ENCODE measurements around the gene NLRP14. TPM values are rescaled to one million over a fixed set of nuclear protein-coding genes. Genes with fewer than 3 reads are reported as not detected.

Gene NLRP14
- total RNA-seq, 4 donors from 2014 or later = not detected

- intact Hi-C loops (cut with DNase I; ENCODE audit: low total_unique reads) (no loop called here), in situ Hi-C loops (cut with MboI; ENCODE audit: low sequenced_read_pairs in 4 of 4) (loop anchor here in 2 of 4 donors (10.0 to 25.0 kb wide), 2 partner anchors 598 to 605 kb away; no protein-coding TSS in a partner anchor)
- Histone ChIP-seq H3K27ac (no peak overlapping the region), H3K4me1 (no peaks in the 10 kb centered on the region), H3K9me3 (no peaks in the 10 kb centered on the region), H3K36me3 (no peaks in the 10 kb centered on the region), H3K27me3 (no peaks in the 10 kb centered on the region), H3K4me3 (no peak overlapping the region)
- ATAC-seq (no peak), DNase-seq (no peak)
- TF ChIP-seq POLR2A (IDR thresholded peaks at IDR 0.05) = no peak
- no peak for TF ChIP-seq CTCF (IDR thresholded peaks at IDR 0.05 in 4 of 5, conservative IDR thresholded peaks at IDR 0.05 in 1 of 5)
These were observed 69.3 kb downstream of the NLRP14 start for GRCh38 chr11:7089328-7090251.

- no peaks in the 10 kb centered on the region for H3K9me3 ChIP-seq
- intact Hi-C loops (cut with DNase I; ENCODE audit: low total_unique reads) (loop anchor here (5.0 kb wide), 2 partner anchors 344 to 994 kb away; no protein-coding TSS in a partner anchor), in situ Hi-C loops (cut with MboI; ENCODE audit: low sequenced_read_pairs in 4 of 4) (loop anchor here in 2 of 4 donors (10.0 to 25.0 kb wide), 2 partner anchors 589 to 596 kb away; no protein-coding TSS in a partner anchor)
- H3K4me3 ChIP-seq = no peak overlapping the region
- H3K27me3 ChIP-seq = no peaks in the 10 kb centered on the region
- ATAC-seq (no peak), DNase-seq (no peak)
- no peak for TF ChIP-seq POLR2A (IDR thresholded peaks at IDR 0.05)
- peak; percentile 15 to 59 (median 51) for TF ChIP-seq CTCF (IDR thresholded peaks at IDR 0.05 in 4 of 5, conservative IDR thresholded peaks at IDR 0.05 in 1 of 5)
- no peaks in the 10 kb centered on the region for H3K36me3 ChIP-seq
- H3K4me1 ChIP-seq = no peaks in the 10 kb centered on the region
- no peak overlapping the region for H3K27ac ChIP-seq
These were observed 78.1 kb downstream of the NLRP14 start for GRCh38 chr11:7098235-7098832.

GRCh38 chr11:7115780-7116179 lies 95.5 kb downstream of the NLRP14 start:
- DNase-seq (no peak), ATAC-seq (no peak)
- Histone ChIP-seq H3K4me1 (no peaks in the 10 kb centered on the region), H3K27ac (no peak overlapping the region), H3K27me3 (no peaks in the 10 kb centered on the region), H3K9me3 (no peaks in the 10 kb centered on the region), H3K4me3 (no peak overlapping the region), H3K36me3 (no peaks in the 10 kb centered on the region)
- intact Hi-C loops (cut with DNase I; ENCODE audit: low total_unique reads) = no loop called here
- TF ChIP-seq POLR2A (IDR thresholded peaks at IDR 0.05) (no peak), CTCF (IDR thresholded peaks at IDR 0.05 in 4 of 5, conservative IDR thresholded peaks at IDR 0.05 in 1 of 5) (no peak)
- in situ Hi-C loops (cut with MboI; ENCODE audit: low sequenced_read_pairs in 4 of 4) = loop anchor here in 3 of 4 donors (25.0 kb wide), 2 partner anchors 322 to 572 kb away; no protein-coding TSS in a partner anchor

GRCh38 chr11:7116370-7116769 lies 96.1 kb downstream of the NLRP14 start:
- Histone ChIP-seq H3K36me3 (no peaks in the 10 kb centered on the region), H3K9me3 (no peaks in the 10 kb centered on the region), H3K27me3 (no peaks in the 10 kb centered on the region), H3K4me3 (no peak overlapping the region), H3K4me1 (no peaks in the 10 kb centered on the region), H3K27ac (no peak overlapping the region)
- ATAC-seq = no peak
- in situ Hi-C loops (cut with MboI; ENCODE audit: low sequenced_read_pairs in 4 of 4) (loop anchor here in 3 of 4 donors (25.0 kb wide), 2 partner anchors 321 to 571 kb away; no protein-coding TSS in a partner anchor), intact Hi-C loops (cut with DNase I; ENCODE audit: low total_unique reads) (no loop called here)
- no peak for TF ChIP-seq POLR2A (IDR thresholded peaks at IDR 0.05)
- TF ChIP-seq CTCF (IDR thresholded peaks at IDR 0.05 in 4 of 5, conservative IDR thresholded peaks at IDR 0.05 in 1 of 5) = no peak
- DNase-seq = no peak

Other genes with a start within 250 kb of the NLRP14 start
- gene OR2AG2, start 248.5 kb upstream of the NLRP14 start, total RNA-seq = not detected
- not detected for gene OR2AG1, start 237.5 kb upstream of the NLRP14 start, total RNA-seq
- under 1 TPM in 1 of 4 donors, not detected in 3; 0.20 TPM for gene OR6A2, start 220.8 kb upstream of the NLRP14 start, total RNA-seq
- not detected for gene OR10A5, start 174.8 kb upstream of the NLRP14 start, total RNA-seq
- not detected for gene OR10A2, start 157.4 kb upstream of the NLRP14 start, total RNA-seq
- gene OR10A4, start 143.9 kb upstream of the NLRP14 start, total RNA-seq = not detected
- not detected for gene OR2D2, start 128.0 kb upstream of the NLRP14 start, total RNA-seq
- gene OR2D3, start 99.5 kb upstream of the NLRP14 start, total RNA-seq = not detected
- gene ZNF215, start 94.1 kb upstream of the NLRP14 start, total RNA-seq = under 1 TPM in 3 of 4 donors, not detected in 1; 0.36 to 0.44 (median 0.39) TPM
- gene ZNF214, start 133 bp upstream of the NLRP14 start, total RNA-seq = 1 to 10 TPM in 2 of 4 donors, under 1 TPM in 2; 0.75 to 2.0 (median 1.2) TPM
- not detected for gene RBMXL2, start 68.5 kb downstream of the NLRP14 start, total RNA-seq
- under 1 TPM in 1 of 4 donors, not detected in 3; 0.09 TPM for gene SYT9, start 231.4 kb downstream of the NLRP14 start, total RNA-seq